GM12875 (cell line): ENCODE results near the gene PCSK5.
"Not testable (repeated sequence)": the region's sequence is repeated elsewhere in the genome, so short reads cannot be mapped to it uniquely, and the experiment has no call there.

Experiments
- H3K4me3 ChIP-seq: one replicate; pipeline ENCODE4 v1.5.1; 2011; ENCODE audit warnings: low read depth, low read length, control low read depth
- CTCF ChIP-seq: IDR thresholded peaks from 2 replicates; pipeline ENCODE4 v1.5.1; 2011; ENCODE audit warnings: low read depth, mild to moderate bottlenecking, control low read depth, inconsistent platforms, low read length, moderate library complexity, borderline replicate concordance; ENCODE audit not compliant: insufficient read depth

PCSK5 gene

GRCh38 chr9:76044266-76044819 lies 153.9 kb downstream of the PCSK5 start:
- TF ChIP-seq CTCF: no peak
- no peak overlapping the region for H3K4me3 ChIP-seq

- no peak overlapping the region for H3K4me3 ChIP-seq
- no peak for TF ChIP-seq CTCF
Measured at GRCh38 chr9:76045221-76045620, 154.7 kb downstream of the PCSK5 start.

- no peak overlapping the region for H3K4me3 ChIP-seq
- no peak for TF ChIP-seq CTCF
Measured at GRCh38 chr9:76049341-76049740, 158.9 kb downstream of the PCSK5 start.

GRCh38 chr9:76067696-76068095 lies 177.2 kb downstream of the PCSK5 start:
- no peak overlapping the region for H3K4me3 ChIP-seq
- TF ChIP-seq CTCF: no peak

- no peak overlapping the region for H3K4me3 ChIP-seq
- TF ChIP-seq CTCF: no peak
Measured at GRCh38 chr9:76077537-76077936, 187.1 kb downstream of the PCSK5 start.

GRCh38 chr9:76081281-76081680 lies 190.8 kb downstream of the PCSK5 start:
- H3K4me3 ChIP-seq: not testable (repeated sequence)

GRCh38 chr9:76082057-76082456 lies 191.6 kb downstream of the PCSK5 start:
- no peak overlapping the region for H3K4me3 ChIP-seq
- no peak for TF ChIP-seq CTCF

- no peak for TF ChIP-seq CTCF
- H3K4me3 ChIP-seq: no peak overlapping the region
Measured at GRCh38 chr9:76085596-76085995, 195.1 kb downstream of the PCSK5 start.
